ENCODE data around the gene ARMC12.
A peak's percentile ranks its signal among the peaks of the same experiment; 100 is the strongest.
"Not testable (repeated sequence)": the region's sequence is repeated elsewhere in the genome, so short reads cannot be mapped to it uniquely, and the experiment has no call there.

ARMC12 gene, protein sequence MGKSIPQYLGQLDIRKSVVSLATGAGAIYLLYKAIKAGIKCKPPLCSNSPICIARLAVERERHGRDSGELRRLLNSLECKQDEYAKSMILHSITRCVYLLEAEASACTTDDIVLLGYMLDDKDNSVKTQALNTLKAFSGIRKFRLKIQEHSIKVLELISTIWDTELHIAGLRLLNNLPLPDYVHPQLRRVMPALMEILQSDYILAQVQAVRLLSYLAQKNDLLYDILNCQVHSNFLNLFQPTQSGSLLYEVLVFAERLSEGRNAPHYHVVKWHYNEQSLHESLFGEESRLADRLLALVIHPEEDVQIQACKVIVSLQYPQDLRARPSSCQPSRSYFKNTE

GRCh38 chr6:35736982-35737412, at the start of gene ARMC12:
Gene ARMC12 (plus strand): TSS chr6:35737032. CDS start chr6:35737109, 77 bp downstream.
- DNase-seq, result no peak

DNA sequence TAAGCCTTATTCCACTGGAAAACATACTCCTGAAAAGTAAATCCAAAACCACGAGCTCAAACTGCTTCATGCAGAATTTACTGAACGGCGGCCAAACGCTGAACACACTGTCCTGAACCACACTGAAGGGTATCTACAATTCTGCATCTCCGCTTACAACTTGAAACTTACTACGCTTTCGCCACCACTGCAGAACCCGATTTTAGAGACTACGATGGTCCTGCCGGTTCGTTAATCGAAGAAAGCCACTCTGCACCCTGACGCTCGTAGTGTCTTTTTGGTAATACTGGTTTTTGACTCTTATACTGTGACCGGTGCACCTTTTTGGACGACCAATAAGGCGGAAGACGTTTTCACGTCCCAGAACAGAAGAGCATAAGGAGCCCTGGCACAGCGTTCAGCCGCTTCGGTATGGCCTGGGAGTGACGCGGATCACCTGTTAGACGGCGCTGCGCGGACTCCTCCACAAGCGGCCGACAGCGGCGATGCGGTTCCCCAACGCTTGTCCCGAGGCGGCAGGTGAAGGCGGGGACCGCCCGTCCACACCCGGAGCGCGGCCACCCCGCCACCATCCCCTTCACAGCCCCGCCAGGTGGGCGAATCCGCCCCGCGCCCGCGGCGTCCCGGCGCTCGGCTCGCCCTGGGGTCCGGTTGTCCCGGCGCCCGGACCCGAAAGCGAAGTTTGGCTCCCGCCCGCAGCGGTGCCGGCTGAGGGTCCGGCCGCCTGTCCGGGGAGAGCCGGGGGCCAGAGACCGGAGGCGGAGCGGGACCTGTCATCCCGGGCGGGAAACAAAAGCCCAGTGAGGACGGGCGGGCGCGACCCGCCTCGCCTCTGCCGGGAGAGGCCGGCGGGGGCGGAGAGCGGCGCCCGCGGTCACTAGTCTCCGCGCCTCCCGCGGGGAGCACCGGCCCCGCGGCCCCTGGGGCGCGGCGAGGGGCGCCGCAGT, 48.9 kb upstream of the ARMC12 start:
- peak; percentile 84 for DNase-seq

DNA sequence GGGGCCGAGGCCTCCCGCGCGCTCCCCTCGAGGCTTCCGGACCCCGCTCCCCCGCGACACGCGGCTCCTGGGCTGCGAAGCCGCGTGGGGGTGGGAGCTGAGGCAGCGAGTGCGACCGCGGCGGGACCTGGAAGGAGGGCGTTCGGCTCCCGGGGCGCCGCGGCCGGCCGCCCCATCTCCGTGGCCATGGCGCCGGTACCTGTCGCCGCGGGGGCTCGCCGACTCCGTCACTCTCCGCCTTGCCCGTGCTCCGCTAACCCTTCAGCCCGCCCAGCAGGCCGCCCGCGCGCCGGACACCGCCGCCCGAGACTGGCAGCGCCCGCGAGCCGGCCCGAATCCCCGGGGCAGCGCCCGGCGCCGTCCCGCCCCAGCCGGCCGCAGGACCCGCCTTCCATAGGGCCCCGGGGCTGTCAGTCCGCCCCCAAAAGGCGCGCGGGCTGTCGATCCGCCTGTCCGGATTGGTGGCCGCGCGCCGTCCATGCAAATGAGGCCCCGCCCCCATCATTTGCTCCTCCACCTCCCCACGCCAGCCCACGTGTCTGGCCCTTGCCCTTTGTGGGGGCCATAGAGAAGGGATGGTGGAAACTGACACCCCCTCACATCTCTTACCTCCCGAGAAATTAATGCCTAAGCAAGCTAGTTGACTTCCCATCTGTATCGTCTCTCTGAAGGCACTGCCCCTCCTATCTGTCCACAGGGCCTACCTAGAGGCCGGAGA, 48.1 kb upstream of the ARMC12 start, which contains the start of gene FKBP5:
TSS of gene FKBP5 (minus strand) at position 311 of the 718 bp plus-strand sequence. CDS start 46,091 bp downstream, outside the sequence.
- DNase-seq, result peak; percentile 93

GRCh38 chr6:35690006-35690405, 46.8 kb upstream of the ARMC12 start:
- DNase-seq, result not testable (repeated sequence)

DNA sequence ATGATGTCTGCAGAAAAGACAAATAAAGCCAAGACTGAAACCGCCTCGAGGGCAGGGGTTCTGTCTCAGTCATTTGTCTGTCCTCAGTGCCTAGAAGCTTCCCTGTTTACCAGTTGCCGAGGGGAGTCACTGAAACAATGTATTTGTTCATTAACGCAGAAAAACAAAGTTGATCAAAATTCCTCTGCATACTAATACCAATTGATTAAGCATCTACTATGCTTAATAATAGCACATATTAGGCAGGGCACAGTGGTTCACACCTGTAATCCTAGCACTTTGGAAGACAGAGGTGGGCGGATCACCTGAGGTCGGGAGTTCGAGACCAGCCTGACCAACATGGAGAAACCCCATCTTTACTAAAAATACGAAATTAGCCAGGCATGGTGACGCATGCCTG, 46.3 kb upstream of the ARMC12 start:
- no peak for DNase-seq

- DNase-seq, result no peak
Observed at GRCh38 chr6:35691027-35691824, 45.6 kb upstream of the ARMC12 start.

DNA sequence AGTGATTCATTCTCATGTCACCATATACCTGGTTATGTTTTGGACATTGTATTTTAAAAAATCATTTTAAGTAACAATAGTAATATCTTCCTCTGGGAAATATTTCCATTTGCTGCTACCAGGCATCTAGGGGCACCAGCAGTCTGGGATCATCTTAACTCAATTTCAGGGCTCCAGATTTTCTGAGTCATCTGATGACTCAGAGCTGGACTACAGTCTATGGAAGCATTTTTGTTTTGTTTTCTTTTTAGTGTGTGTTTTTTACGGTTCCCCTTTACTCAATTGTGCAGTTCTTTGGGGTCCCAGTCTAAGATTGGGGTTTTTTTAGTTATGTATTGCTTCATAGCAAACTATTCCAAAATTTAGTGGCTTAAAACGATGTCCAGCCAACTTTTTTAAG, 42.4 kb upstream of the ARMC12 start:
- DNase-seq, result no peak

GRCh38 chr6:35698430-35698829, 38.4 kb upstream of the ARMC12 start:
- not testable (repeated sequence) for DNase-seq

- DNase-seq, result peak; percentile 28
Observed at GRCh38 chr6:35698858-35699257, 38.0 kb upstream of the ARMC12 start.

- DNase-seq, result peak; percentile 29
Observed at GRCh38 chr6:35703554-35703953, 33.3 kb upstream of the ARMC12 start.

GRCh38 chr6:35706468-35706867, 30.4 kb upstream of the ARMC12 start:
- DNase-seq, result no peak

- no peak for DNase-seq
Observed at GRCh38 chr6:35707714-35708407, 29.0 kb upstream of the ARMC12 start.

GRCh38 chr6:35708585-35708984, 28.2 kb upstream of the ARMC12 start:
- DNase-seq, result no peak

DNA sequence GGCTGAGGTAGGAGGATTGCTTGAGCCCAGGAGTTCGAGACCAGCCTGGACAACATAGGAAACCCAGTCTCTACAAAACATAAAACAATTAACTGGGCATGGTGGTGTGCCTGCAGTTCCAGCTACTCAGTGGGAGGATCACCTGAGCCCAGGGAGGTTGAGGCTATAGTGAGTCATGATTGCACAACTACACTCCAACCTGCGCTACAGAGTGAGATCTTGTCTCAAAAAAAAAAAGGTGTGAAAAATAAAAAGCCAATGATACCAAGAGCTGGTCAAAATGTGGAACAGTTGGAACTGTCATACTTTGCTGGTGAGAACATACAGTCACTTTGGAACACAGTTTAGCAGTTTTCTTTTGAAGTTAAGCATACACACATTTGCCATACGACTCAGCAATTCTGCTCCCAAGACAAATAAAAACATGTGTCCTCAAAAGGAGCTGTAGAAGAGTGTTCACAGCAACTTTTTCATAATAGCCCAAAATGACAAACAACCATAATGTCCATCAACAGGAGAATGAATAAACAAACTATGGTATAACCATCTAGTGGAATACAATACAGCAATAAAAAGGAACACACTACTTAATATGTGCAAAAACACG, 26.5 kb upstream of the ARMC12 start:
- DNase-seq, result peak; percentile 62

DNA sequence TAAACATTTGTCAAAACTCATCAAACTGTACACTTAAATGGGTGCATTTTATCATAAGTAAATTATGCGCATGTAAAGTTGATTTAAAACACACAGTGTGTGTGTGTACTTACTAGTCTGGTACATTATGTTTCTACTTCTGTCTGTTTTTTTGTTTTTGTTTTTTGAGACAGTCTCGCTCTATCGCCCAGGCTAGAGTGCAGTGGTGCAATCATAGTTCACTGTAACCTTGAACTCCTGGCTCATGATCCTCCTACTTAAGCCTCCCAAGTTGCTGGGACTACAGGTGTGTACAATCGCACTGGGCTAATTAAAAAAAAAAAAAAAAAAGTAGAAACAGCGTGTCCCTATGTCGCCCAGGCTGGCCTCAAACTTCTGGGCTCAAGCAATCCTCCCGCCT, 25.1 kb upstream of the ARMC12 start:
- no peak for DNase-seq

DNA sequence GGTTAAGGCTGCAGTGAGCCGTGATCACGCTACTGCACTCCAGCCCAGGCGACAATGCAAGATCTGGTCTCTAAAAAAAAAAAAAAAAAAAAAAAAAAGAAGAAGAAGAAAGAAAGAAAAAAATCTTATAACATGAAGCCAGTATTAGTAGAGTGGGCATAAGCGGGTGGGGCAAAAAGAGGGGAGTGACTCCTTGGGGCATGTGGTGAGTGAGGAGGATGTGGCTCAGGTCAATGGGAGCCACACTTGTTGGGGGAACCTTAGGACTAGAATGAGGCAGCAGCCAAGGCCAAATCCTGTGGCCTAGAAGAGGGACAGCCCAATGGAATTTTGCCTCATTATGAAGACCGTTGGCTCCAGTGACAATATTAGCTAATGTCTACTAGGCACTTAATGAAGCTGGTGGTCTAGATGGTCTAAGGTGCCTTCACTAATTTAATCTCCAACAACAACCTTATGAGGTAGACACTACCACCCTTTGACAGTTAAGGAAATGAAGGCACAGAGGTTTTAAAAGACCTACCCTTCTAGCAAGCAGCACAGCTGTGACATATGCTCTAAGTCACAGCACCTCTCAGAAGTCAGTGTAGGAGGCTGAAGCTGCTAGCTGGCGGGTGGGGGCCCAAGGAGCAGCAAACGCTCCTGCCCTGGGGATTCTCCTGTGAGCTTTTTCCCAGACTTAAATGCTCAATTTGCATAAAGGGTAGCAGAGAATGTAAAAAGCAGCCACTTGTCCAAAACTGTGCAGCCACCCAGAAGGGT, 23.6 kb upstream of the ARMC12 start:
- no peak for DNase-seq

GRCh38 chr6:35716798-35717197, 20.0 kb upstream of the ARMC12 start:
- DNase-seq, result no peak

GRCh38 chr6:35717449-35718374, 19.1 kb upstream of the ARMC12 start:
- DNase-seq, result no peak

DNA sequence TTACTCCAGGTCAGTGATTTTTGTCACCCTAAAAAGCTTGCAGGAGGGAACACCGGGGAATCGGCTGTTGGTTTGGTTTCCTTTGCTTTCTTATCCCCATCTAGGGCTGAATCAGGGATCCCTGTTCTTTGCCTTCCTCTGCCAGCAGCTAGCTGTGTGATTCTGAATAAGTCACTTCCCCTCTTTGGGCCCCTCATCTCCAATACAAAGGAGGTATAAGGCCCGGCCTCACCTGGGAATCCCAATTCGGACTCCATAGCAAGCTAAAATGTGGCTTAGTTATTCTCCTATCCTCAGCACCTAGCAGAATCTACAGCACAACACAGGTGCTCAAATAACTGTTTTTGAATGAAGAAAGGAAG, 18.5 kb upstream of the ARMC12 start:
- DNase-seq, result no peak

All from activated CD8-positive, alpha-beta memory T cell treated with anti-CD3 and anti-CD28 coated beads, Interleukin-2, amount 50 U/mL, for 48 hours (primary cell).